Transverse colon (tissue), 4 donors: ENCODE results near the gene DTNA. TPM values are rescaled to one million over a fixed set of nuclear protein-coding genes. Genes with fewer than 3 reads are reported as not detected.

Experiments
- DNase-seq: peaks from one replicate; pipeline ENCODE4 v3.0.0-alpha.2; 2019
- H3K27ac ChIP-seq, 4 donors: fragments of 200-600 bp; sonication (generic); 2 replicates each; pipeline ENCODE4 v1.5.1; 2016 to 2018; ENCODE audit warnings: inconsistent platforms in 4 of 4
- H3K27me3 ChIP-seq: fragments of 200-600 bp; sonication (generic); 2 replicates; pipeline ENCODE4 v1.5.1; 2017; ENCODE audit warnings: inconsistent platforms
- H3K36me3 ChIP-seq, 4 donors: fragments of 200-600 bp; sonication (generic); 2 replicates each; pipeline ENCODE4 v1.5.1; 2017 to 2019; ENCODE audit warnings: inconsistent platforms in 4 of 4
- H3K4me1 ChIP-seq, 4 donors: fragments of 200-600 bp; sonication (generic); 2 replicates each; pipeline ENCODE4 v1.5.1; 2017 to 2020; ENCODE audit warnings: inconsistent platforms in 4 of 4
- H3K4me3 ChIP-seq, 4 donors: fragments of 200-600 bp; sonication (generic); 1 replicate in 1 of 4; 2 replicates in 3 of 4; pipeline versions ENCODE4 v1.5.1 to v1.6.1; 2017 to 2019; ENCODE audit warnings: inconsistent platforms in 4 of 4
- H3K9me3 ChIP-seq, 2 donors: fragments of 200-600 bp; sonication (generic); 2 replicates each; pipeline ENCODE4 v1.5.1; 2017 to 2019; ENCODE audit warnings: inconsistent platforms in 2 of 2
- CTCF ChIP-seq, 5 experiments: fragments of 200-600 bp in 3 of 5; fragments of 450-650 bp in 2 of 5; sonication (generic) in 3 of 5; IDR thresholded peaks; 1 replicate in 2 of 5; 2 replicates in 3 of 5; pipeline ENCODE4 v1.5.1; 2016 to 2017; ENCODE audit warnings: antibody characterized with exemption in 5 of 5, inconsistent platforms in 3 of 5, mild to moderate bottlenecking in 2 of 5, moderate library complexity in 1 of 5
- EP300 ChIP-seq: sonication (generic); formaldehyde crosslinking; IDR thresholded peaks from one replicate; pipeline ENCODE4 v1.6.1; 2017; ENCODE audit warnings: antibody characterized with exemption, low read depth
- POLR2A ChIP-seq: fragments of 450-650 bp; IDR thresholded peaks from one replicate; pipeline ENCODE4 v1.6.1; 2016; ENCODE audit warnings: antibody characterized with exemption, mild to moderate bottlenecking, moderate library complexity
- POLR2AphosphoS5 ChIP-seq, 3 donors: sonication (generic); formaldehyde crosslinking; IDR thresholded peaks; one replicate each; pipeline ENCODE4 v1.6.1; 2016; ENCODE audit warnings: antibody characterized with exemption in 3 of 3
- WGBS, 2 donors: methylation state at CpG; one replicate each; pipeline ENCODE4 v1.1.5; 2018; ENCODE audit warnings: low coverage in 1 of 2; 5-methylcytosine and 5-hydroxymethylcytosine counted together
- in situ Hi-C, 4 donors: fragments of 200-750 bp; cut with MboI; loops; one replicate each; pipeline versions ENCODE4 v1.15.0 to v1.15.1; 2017; ENCODE audit warnings: low sequenced_read_pairs in 3 of 4, low pct_ligation_motif_present in 1 of 4, low pct_unique_long_range_greater_than_20kb in 1 of 4
- intact Hi-C: fragments of 100-400 bp; cut with DNase I; formaldehyde crosslinking; loops from one replicate; pipeline ENCODE4 v1.15.1; 2023; ENCODE audit warnings: low total_unique reads
- total RNA-seq, 4 donors: library from RNA; depleted of rRNA; stranded (reverse); fragments of >200 nt; gene quantifications; one replicate each; pipeline ENCODE4 v1.1.0, GENCODE V29; 2016

DTNA gene
- total RNA-seq, 4 donors from 2014 or later, result 8.9 to 74.4 (median 15.1) TPM

GRCh38 chr18:34807106-34807796 is 97.2 kb downstream of the DTNA start:
- no peak for DNase-seq
- Histone ChIP-seq H3K4me1 (no peaks in the 10 kb centered on the region), H3K27ac (no peak overlapping the region), H3K4me3 (no peak overlapping the region), H3K27me3 (no peaks in the 10 kb centered on the region), H3K9me3 (no peaks in the 10 kb centered on the region), H3K36me3 (no peaks in the 10 kb centered on the region)
- intact Hi-C loops, result no loop called here
- WGBS, 2 donors, result 84 to 89% methylated on average over 2 of the region's 2 CpGs
- TF ChIP-seq POLR2AphosphoS5 (IDR thresholded peaks at IDR 0.05), result no peak
- TF ChIP-seq CTCF (IDR thresholded peaks at IDR 0.05), result no peak
- in situ Hi-C loops, result no loop called here

GRCh38 chr18:34808389-34808788 is 98.3 kb downstream of the DTNA start:
- no peaks in the 10 kb centered on the region for H3K27me3 ChIP-seq
- no peaks in the 10 kb centered on the region for H3K36me3 ChIP-seq
- no peak overlapping the region for H3K4me3 ChIP-seq
- no peak for DNase-seq
- H3K9me3 ChIP-seq, result no peaks in the 10 kb centered on the region
- in situ Hi-C loops, result no loop called here
- no peak overlapping the region for H3K27ac ChIP-seq
- no peaks in the 10 kb centered on the region for H3K4me1 ChIP-seq
- whole genome bisulfite sequencing, 2 donors, result 75% methylated on average over 1 of the region's 1 CpG; no CpG with 5 or more reads in 1 of the 2 donors
- no peak for TF ChIP-seq POLR2AphosphoS5 (IDR thresholded peaks at IDR 0.05)
- TF ChIP-seq CTCF (IDR thresholded peaks at IDR 0.05), result no peak
- no peak for TF ChIP-seq EP300
- no peak for TF ChIP-seq POLR2A
- intact Hi-C loops, result no loop called here

GRCh38 chr18:34809451-34810072 is 99.5 kb downstream of the DTNA start:
- peak in 4 of 5 experiments; percentile 18 to 29 (median 24) for TF ChIP-seq CTCF (IDR thresholded peaks at IDR 0.05)
- TF ChIP-seq POLR2AphosphoS5 (IDR thresholded peaks at IDR 0.05), result no peak
- Histone ChIP-seq H3K36me3 (no peaks in the 10 kb centered on the region), H3K27me3 (no peaks in the 10 kb centered on the region), H3K4me1 (no peaks in the 10 kb centered on the region), H3K27ac (peak overlapping the region in 1 of 4 donors; percentile 9), H3K9me3 (no peaks in the 10 kb centered on the region), H3K4me3 (no peak overlapping the region)
- WGBS, 2 donors, result 54 to 66% methylated on average over 6 of the region's 6 CpGs
- in situ Hi-C loops (no loop called here), intact Hi-C loops (no loop called here)
- peak; percentile 35 for DNase-seq

- WGBS, 2 donors, result 58 to 64% methylated on average over 6 of the region's 6 CpGs
- DNase-seq, result no peak
Observed at GRCh38 chr18:34816183-34816582, 106.1 kb downstream of the DTNA start.

More at GRCh38 chr18:34816183-34816582, 106.1 kb downstream of the DTNA start:
- TF ChIP-seq EP300 (no peak), CTCF (IDR thresholded peaks at IDR 0.05) (no peak), POLR2A (no peak), POLR2AphosphoS5 (IDR thresholded peaks at IDR 0.05) (no peak)
- H3K9me3 ChIP-seq, result no peaks in the 10 kb centered on the region
- no peak overlapping the region for H3K27ac ChIP-seq
- H3K27me3 ChIP-seq, result no peaks in the 10 kb centered on the region
- intact Hi-C loops (no loop called here), in situ Hi-C loops (no loop called here)
- H3K4me1 ChIP-seq, result no peaks in the 10 kb centered on the region
- no peak overlapping the region for H3K4me3 ChIP-seq
- no peaks in the 10 kb centered on the region for H3K36me3 ChIP-seq
